ENCODE measurements around the gene CYP8B1.

The CYP8B1 gene

GRCh38 chr3:42880601-42881451 lies 5.1 kb upstream of the CYP8B1 start (continued):
- TF ChIP-seq ZFP3 (tag by site-specific recombination; IDR thresholded peaks at IDR 0.05; ENCODE audit: low read depth): no peak
- no peak for TF ChIP-seq ZNF362 (tag by site-specific recombination; IDR thresholded peaks at IDR 0.05)
- no peak for TF ChIP-seq ZNF302 (tag by site-specific recombination; IDR thresholded peaks at IDR 0.05; ENCODE audit: low read depth)
- no peak for TF ChIP-seq ZNF23 (tag by site-specific recombination; IDR thresholded peaks at IDR 0.05; ENCODE audit: borderline replicate concordance)
- TF ChIP-seq OSR2 (tag by site-specific recombination; IDR thresholded peaks at IDR 0.05): no peak
- no peak for TF ChIP-seq ZNF18 (tag by site-specific recombination; IDR thresholded peaks at IDR 0.05)
- 0 out of 2 replicates have a peak, but pooled peaks have one; percentile 41 for TF ChIP-seq ZEB2 (tag by site-specific recombination; IDR thresholded peaks at IDR 0.05)
- TF ChIP-seq ZSCAN18 (tag by site-specific recombination; IDR thresholded peaks at IDR 0.05): no peak
- no peak for TF ChIP-seq ZNF26 (tag by site-specific recombination; IDR thresholded peaks at IDR 0.05)
- no peak; the same call in 1 of the 2 replicates for TF ChIP-seq ZBTB10 (tag by site-specific recombination; IDR thresholded peaks at IDR 0.05)
- TF ChIP-seq KLF16 (tag by site-specific recombination; IDR thresholded peaks at IDR 0.05): peak; percentile 80
- no peak for TF ChIP-seq ZNF777 (tag by site-specific recombination; IDR thresholded peaks at IDR 0.05; ENCODE audit: borderline replicate concordance)
- TF ChIP-seq YY2 (tag by site-specific recombination; IDR thresholded peaks at IDR 0.05): no peak
- TF ChIP-seq ZNF423 (tag by site-specific recombination; IDR thresholded peaks at IDR 0.05): no peak
- TF ChIP-seq ZNF416 (tag by site-specific recombination; IDR thresholded peaks at IDR 0.05): no peak
- TF ChIP-seq ZNF621 (tag by site-specific recombination; IDR thresholded peaks at IDR 0.05): no peak
- TF ChIP-seq ZBTB26 (tag by site-specific recombination; optimal IDR thresholded peaks at IDR 0.05): peak; percentile 38
- TF ChIP-seq ZNF707 (tag by site-specific recombination; IDR thresholded peaks at IDR 0.05): no peak
- no peak; the same call in 1 of the 2 replicates for TF ChIP-seq EGR2 (tag by site-specific recombination; IDR thresholded peaks at IDR 0.05; ENCODE audit: low read depth)
- no peak for TF ChIP-seq ZNF549 (tag by site-specific recombination; IDR thresholded peaks at IDR 0.05)
- no peak for TF ChIP-seq MZF1 (tag by site-specific recombination; IDR thresholded peaks at IDR 0.05; ENCODE audit: borderline replicate concordance)
- TF ChIP-seq ZFP37 (tag by site-specific recombination; IDR thresholded peaks at IDR 0.05): no peak
- no peak for TF ChIP-seq BCL6B (tag by site-specific recombination; IDR thresholded peaks at IDR 0.05)
- TF ChIP-seq ZNF148 (tag by site-specific recombination; IDR thresholded peaks at IDR 0.05; ENCODE audit: borderline replicate concordance): no peak
- no peak for TF ChIP-seq HOXD13 (CRISPR knock-in tag; IDR thresholded peaks at IDR 0.05; ENCODE audit: borderline replicate concordance)
